ENCODE data around the gene DNAAF8.

DNAAF8 gene

GRCh38 chr16:4748682-4749411 lies 14.5 kb downstream of the DNAAF8 start:
- H3K36me3 Mint-ChIP-seq (ENCODE audit: low read depth), result peaks cover 6% of the 10 kb centered on the region

GRCh38 chr16:4749700-4750257 lies 15.4 kb downstream of the DNAAF8 start:
- Mint-ChIP-seq H3K4me3 (no peak overlapping the region), H3K4me1 (ENCODE audit: low read depth) (peaks cover 6% of the 10 kb centered on the region), H3K9me3 (peaks cover 1% of the 10 kb centered on the region), H3K27me3 (ENCODE audit: low read depth) (no peaks in the 10 kb centered on the region), H3K36me3 (ENCODE audit: low read depth) (peaks cover 9% of the 10 kb centered on the region), H3K27ac (no peak overlapping the region)

More at GRCh38 chr16:4748682-4749411, 14.5 kb downstream of the DNAAF8 start:
- Mint-ChIP-seq H3K27me3 (ENCODE audit: low read depth) (no peaks in the 10 kb centered on the region), H3K27ac (no peak overlapping the region), H3K4me3 (no peak overlapping the region), H3K9me3 (no peaks in the 10 kb centered on the region), H3K4me1 (ENCODE audit: low read depth) (peaks cover 6% of the 10 kb centered on the region)

- peaks cover 6% of the 10 kb centered on the region for H3K4me1 Mint-ChIP-seq (ENCODE audit: low read depth)
- no peaks in the 10 kb centered on the region for H3K27me3 Mint-ChIP-seq (ENCODE audit: low read depth)
- H3K36me3 Mint-ChIP-seq (ENCODE audit: low read depth), result peaks cover 18% of the 10 kb centered on the region
- no peak overlapping the region for H3K4me3 Mint-ChIP-seq
- H3K27ac Mint-ChIP-seq, result no peak overlapping the region
- peaks cover 7% of the 10 kb centered on the region for H3K9me3 Mint-ChIP-seq
Measured at GRCh38 chr16:4750896-4751295, 16.6 kb downstream of the DNAAF8 start.

- H3K36me3 Mint-ChIP-seq (ENCODE audit: low read depth), result peaks cover 21% of the 10 kb centered on the region
- H3K4me3 Mint-ChIP-seq, result no peak overlapping the region
- H3K9me3 Mint-ChIP-seq, result peaks cover 7% of the 10 kb centered on the region
- no peak overlapping the region for H3K27ac Mint-ChIP-seq
- H3K4me1 Mint-ChIP-seq (ENCODE audit: low read depth), result peaks cover 5% of the 10 kb centered on the region
- H3K27me3 Mint-ChIP-seq (ENCODE audit: low read depth), result no peaks in the 10 kb centered on the region
Measured at GRCh38 chr16:4752351-4753100, 18.2 kb downstream of the DNAAF8 start.

DNA sequence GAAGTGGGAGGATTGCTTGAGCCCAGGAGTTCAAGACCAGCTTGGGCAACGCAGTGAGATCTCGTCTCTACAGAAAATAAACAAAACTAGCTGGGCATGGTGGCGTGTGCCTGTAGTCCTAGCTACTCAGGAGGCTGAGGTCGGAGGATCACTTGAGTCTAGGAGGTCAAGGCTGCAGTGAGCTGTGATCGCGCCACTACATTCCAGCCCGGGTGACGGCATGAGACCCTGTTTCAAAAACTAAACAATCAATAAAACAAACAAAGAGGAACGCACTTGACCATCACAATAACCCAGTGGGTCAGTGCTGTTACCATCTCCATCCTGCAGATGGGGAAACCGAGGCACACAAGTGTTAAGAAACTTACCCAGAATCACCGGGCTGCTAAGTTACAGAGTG lies 18.9 kb downstream of the DNAAF8 start:
- no peak overlapping the region for H3K4me3 Mint-ChIP-seq
- no peak overlapping the region for H3K27ac Mint-ChIP-seq
- H3K27me3 Mint-ChIP-seq (ENCODE audit: low read depth), result no peaks in the 10 kb centered on the region
- H3K9me3 Mint-ChIP-seq, result peaks cover 7% of the 10 kb centered on the region
- no peaks in the 10 kb centered on the region for H3K4me1 Mint-ChIP-seq (ENCODE audit: low read depth)
- peaks cover 21% of the 10 kb centered on the region for H3K36me3 Mint-ChIP-seq (ENCODE audit: low read depth)

DNA sequence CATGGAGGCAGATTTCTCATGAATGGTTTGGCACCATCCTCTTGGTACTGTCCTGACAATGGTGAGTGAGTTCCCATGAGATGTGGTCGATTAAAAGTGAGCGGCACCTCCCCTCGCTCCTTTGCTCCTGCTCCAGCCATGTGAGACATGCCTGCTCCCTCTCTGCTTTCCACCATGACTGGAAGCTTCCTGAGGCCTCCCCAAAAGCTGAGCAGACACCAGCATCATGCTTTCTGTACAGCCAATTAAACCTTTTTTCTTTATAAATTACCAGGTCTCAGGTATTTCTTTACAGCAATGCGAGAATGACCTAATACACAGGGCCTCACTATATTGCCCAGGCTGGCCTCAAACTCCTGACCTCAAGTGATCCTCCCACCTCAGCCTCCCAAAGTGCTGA lies 20.5 kb downstream of the DNAAF8 start:
- Mint-ChIP-seq H3K4me3 (no peak overlapping the region), H3K36me3 (ENCODE audit: low read depth) (peaks cover 30% of the 10 kb centered on the region), H3K27me3 (ENCODE audit: low read depth) (no peaks in the 10 kb centered on the region), H3K9me3 (peaks cover 7% of the 10 kb centered on the region), H3K4me1 (ENCODE audit: low read depth) (no peaks in the 10 kb centered on the region), H3K27ac (no peak overlapping the region)

DNA sequence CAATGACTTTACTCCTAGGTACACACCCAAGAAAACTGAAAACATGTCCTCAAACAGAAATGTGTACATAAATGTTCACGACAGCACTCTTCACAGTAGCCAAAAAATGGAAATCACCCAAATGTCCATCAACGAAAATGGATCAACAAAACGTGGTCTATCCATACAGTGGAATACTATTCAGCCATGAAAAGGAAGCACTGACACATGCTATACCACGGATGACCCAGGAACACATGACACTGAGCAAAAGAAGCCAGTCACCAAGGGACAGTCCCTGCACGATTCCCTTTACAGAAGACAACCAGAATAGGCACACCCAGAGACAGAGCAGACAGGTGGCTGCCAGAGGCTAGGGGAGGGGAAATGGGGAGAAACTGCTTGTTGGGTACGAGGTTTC lies 21.4 kb downstream of the DNAAF8 start:
- no peak overlapping the region for H3K27ac Mint-ChIP-seq
- H3K4me3 Mint-ChIP-seq, result no peak overlapping the region
- no peaks in the 10 kb centered on the region for H3K4me1 Mint-ChIP-seq (ENCODE audit: low read depth)
- H3K36me3 Mint-ChIP-seq (ENCODE audit: low read depth), result peaks cover 31% of the 10 kb centered on the region
- peaks cover 7% of the 10 kb centered on the region for H3K9me3 Mint-ChIP-seq
- no peaks in the 10 kb centered on the region for H3K27me3 Mint-ChIP-seq (ENCODE audit: low read depth)

DNA sequence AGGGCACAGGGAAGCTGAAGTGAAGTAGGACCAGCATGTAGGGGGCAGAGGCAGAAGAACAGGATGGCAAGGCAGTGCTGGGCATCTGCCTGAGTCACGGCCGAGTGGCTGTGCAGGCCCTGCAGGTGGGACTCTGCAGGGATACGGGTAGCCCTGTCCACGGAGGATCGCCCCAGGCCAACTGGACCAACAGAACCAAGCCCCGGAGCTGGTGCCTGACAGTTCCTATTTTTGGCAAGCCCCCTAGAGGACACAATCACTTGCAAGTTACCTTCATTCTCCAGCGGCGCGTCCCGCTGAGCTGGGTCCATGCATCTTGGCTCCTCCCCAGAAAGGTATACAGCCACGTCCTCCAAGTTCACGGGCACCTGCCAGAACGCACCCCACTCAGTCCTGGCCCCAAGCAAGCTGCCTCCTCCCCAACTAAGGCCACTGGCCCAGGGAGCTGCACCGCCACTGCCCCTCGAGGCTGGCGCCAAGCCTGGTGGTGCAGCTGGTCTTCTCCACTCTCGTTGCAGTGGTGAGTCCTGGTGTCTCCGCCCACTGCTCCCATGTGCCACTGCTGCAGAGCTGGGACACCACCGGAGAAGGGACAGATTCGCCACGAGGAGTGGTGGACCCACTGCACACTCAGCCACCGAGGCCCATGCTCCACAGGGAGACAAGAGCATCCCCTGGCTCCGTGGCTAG lies 26.0 kb downstream of the DNAAF8 start:
- Mint-ChIP-seq H3K4me3 (no peak overlapping the region), H3K27ac (no peak overlapping the region), H3K4me1 (ENCODE audit: low read depth) (no peaks in the 10 kb centered on the region), H3K36me3 (ENCODE audit: low read depth) (peaks cover 24% of the 10 kb centered on the region), H3K27me3 (ENCODE audit: low read depth) (no peaks in the 10 kb centered on the region), H3K9me3 (peaks cover 4% of the 10 kb centered on the region)

DNA sequence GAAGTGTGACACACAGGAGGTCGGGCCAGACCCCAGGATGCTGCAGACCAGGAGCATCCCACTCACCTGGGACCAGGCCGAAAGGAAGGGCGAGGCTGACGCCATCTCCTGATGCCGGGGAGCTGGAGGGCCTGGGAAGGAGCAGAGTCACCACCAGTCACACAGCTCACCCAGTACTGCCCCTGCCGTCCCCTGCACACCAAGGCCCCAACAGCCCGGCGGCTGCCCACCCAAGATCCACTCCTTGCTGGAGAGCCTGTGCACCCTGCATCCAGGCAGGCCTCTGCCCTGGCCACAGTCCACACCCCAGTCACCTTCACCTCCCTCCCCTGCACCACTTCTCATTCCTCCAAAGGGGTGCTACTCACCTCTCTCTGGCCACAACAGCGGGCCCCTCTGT lies 27.9 kb downstream of the DNAAF8 start:
- H3K9me3 Mint-ChIP-seq, result no peaks in the 10 kb centered on the region
- peaks cover 9% of the 10 kb centered on the region for H3K4me1 Mint-ChIP-seq (ENCODE audit: low read depth)
- no peak overlapping the region for H3K4me3 Mint-ChIP-seq
- H3K36me3 Mint-ChIP-seq (ENCODE audit: low read depth), result peaks cover 21% of the 10 kb centered on the region
- H3K27me3 Mint-ChIP-seq (ENCODE audit: low read depth), result no peaks in the 10 kb centered on the region
- no peak overlapping the region for H3K27ac Mint-ChIP-seq

GRCh38 chr16:4763791-4764190 lies 29.5 kb downstream of the DNAAF8 start:
- Mint-ChIP-seq H3K36me3 (ENCODE audit: low read depth) (peaks cover 17% of the 10 kb centered on the region), H3K9me3 (no peaks in the 10 kb centered on the region), H3K4me3 (no peak overlapping the region), H3K4me1 (ENCODE audit: low read depth) (peaks cover 21% of the 10 kb centered on the region), H3K27me3 (ENCODE audit: low read depth) (no peaks in the 10 kb centered on the region), H3K27ac (no peak overlapping the region)

DNA sequence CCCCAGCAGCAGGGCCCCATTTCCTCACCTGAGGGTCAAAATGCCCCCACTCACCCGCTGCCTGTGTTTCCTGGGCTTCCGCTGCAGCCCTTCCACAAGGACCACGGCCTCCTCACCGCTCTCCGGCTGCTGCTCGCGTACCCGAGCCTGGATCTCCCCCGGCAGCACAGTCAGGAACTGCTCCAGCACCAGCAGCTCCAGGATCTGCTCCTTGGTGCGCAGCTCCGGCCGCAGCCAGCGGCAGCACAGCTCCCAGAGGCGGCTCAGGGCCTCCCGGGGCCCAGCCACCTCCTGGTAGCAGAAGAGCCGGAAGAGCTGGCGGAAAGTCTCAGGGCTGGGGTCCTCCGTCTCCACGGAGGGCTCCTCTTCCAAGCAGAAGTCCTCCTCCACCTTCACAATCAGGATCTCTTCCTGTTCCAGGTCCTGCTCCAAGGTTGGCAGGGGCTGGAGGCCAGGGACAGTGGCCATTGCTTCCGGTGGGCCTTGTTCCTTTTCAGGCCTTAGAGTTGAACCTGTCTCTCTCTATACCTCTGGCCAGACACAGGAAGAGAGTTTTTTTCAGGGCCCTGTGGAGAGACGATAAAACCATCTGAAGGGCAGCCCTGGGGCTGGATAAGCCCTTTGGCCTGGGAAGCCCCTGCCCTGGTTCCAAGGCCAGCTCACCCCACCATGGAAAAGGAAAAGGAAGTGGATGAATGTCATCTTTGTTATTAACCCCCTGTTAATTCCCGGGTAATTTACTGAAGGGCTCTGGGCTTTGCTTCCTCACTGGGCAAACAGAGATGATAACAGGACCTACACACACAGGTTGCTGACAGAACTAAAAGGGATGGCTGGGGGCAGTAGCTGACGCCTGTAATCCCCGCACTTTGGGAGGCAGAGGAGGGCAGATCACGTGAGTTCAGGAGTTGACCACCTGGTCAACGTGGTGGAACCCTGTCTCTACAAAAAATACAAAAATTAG lies 31.5 kb downstream of the DNAAF8 start:
- Mint-ChIP-seq H3K9me3 (no peaks in the 10 kb centered on the region), H3K4me3 (peak overlapping the region; percentile 84), H3K27ac (peak overlapping the region; percentile 86), H3K4me1 (ENCODE audit: low read depth) (peaks cover 21% of the 10 kb centered on the region), H3K27me3 (ENCODE audit: low read depth) (no peaks in the 10 kb centered on the region), H3K36me3 (ENCODE audit: low read depth) (peaks cover 11% of the 10 kb centered on the region)

- no peaks in the 10 kb centered on the region for H3K9me3 Mint-ChIP-seq
- peaks cover 21% of the 10 kb centered on the region for H3K4me1 Mint-ChIP-seq (ENCODE audit: low read depth)
- H3K27me3 Mint-ChIP-seq (ENCODE audit: low read depth), result no peaks in the 10 kb centered on the region
- H3K27ac Mint-ChIP-seq, result peak within 1 kb of the TSS; percentile 86
- H3K36me3 Mint-ChIP-seq (ENCODE audit: low read depth), result peaks cover 11% of the 10 kb centered on the region
- H3K4me3 Mint-ChIP-seq, result peak within 1 kb of the TSS; percentile 94
Measured at GRCh38 chr16:4766875-4767628, 32.7 kb downstream of the DNAAF8 start, which contains the start of gene ZNF500. Gene ZNF500 (minus strand): TSS chr16:4767162. CDS start chr16:4765978, 1,184 bp downstream.

DNA sequence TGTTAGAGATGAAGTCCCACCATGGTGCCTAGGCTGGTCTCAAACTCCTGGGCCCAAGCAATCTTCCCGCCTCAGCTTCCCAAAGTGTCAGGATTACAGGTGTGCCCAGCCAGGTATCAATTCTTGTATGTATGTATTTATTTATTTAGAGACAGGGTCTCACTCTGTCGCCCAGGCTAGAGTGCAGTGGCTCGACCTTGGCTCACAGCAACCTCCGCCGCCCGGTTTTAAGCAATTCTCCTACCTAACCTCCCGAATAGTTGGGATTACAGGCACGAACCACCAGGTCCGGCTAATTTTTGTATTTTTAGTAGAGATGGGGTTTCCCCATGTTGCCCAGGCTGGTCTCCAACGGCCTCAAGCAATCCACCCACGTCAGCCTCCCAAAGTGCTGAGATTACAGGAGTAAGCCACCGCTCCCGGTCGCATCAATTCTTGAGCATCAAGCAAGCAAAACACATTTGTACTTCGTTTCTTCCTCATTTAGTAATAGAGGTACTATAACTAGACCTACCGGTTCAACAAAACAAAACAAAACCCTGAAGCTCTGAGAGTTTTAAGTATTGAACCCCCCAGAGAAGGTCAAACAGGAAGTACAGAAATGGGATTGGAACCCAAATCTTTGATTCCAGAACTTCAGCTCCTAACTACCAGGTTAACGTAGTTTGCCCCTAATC lies 33.7 kb downstream of the DNAAF8 start:
- peak overlapping the region; percentile 94 for H3K4me3 Mint-ChIP-seq

More for the DNA sequence above, 33.7 kb downstream of the DNAAF8 start:
- Mint-ChIP-seq H3K9me3 (no peaks in the 10 kb centered on the region), H3K4me1 (ENCODE audit: low read depth) (peaks cover 21% of the 10 kb centered on the region), H3K27ac (peak overlapping the region; percentile 86), H3K36me3 (ENCODE audit: low read depth) (peaks cover 6% of the 10 kb centered on the region), H3K27me3 (ENCODE audit: low read depth) (no peaks in the 10 kb centered on the region)

All from T-helper 1 cell treated with Interleukin-12 subunit alpha and Interleukin-12 subunit beta and Interleukin-4 antibody, amounts not matched to agents 30 μg/mL and 1 μg/mL, for 36 hours (primary cell).